SU-DHL-6 (cell line): ENCODE results near the gene NOL9.

Experiments
- CTCF ChIP-seq: fragments of 200-600 bp; sonication (generic); IDR thresholded peaks from one replicate; pipeline ENCODE4 v1.5.1; 2017; ENCODE audit warnings: antibody characterized with exemption, mild to moderate bottlenecking, low read length, moderate library complexity; ENCODE audit not compliant: insufficient read depth, poor library complexity, severe bottlenecking
- EZH2phosphoT487 ChIP-seq: fragments of 200-600 bp; sonication (generic), shearing (Covaris generic); conservative IDR thresholded peaks from 2 replicates; pipeline ENCODE4 v1.6.1; 2018; ENCODE audit warnings: mild to moderate bottlenecking, antibody characterized with exemption, low read length, moderate library complexity, mixed read lengths

GRCh38 chr1:6500544-6501278 is 53.6 kb downstream of the NOL9 start:
- no peak for TF ChIP-seq CTCF
- no peak for TF ChIP-seq EZH2phosphoT487
